Glutamatergic neuron (in vitro differentiated cells): Measurements from ENCODE around the gene CROCC2. TPM values are rescaled to one million over a fixed set of nuclear protein-coding genes. Genes with fewer than 3 reads are reported as not detected.
A peak's percentile ranks its signal among the peaks of the same experiment; 100 is the strongest.

Source experiments
- DNase-seq: peaks from one replicate; pipeline ENCODE4 v3.0.0; 2022
- H3K27ac Mint-ChIP-seq: one replicate; pipeline ENCODE4 v1.8.0; 2020; ENCODE audit warnings: mild to moderate bottlenecking, mixed read lengths, inconsistent platforms; ENCODE audit not compliant: unreplicated experiment
- H3K27me3 Mint-ChIP-seq: one replicate; pipeline ENCODE4 v1.8.0; 2020; ENCODE audit warnings: mild to moderate bottlenecking, moderate library complexity, mixed read lengths, inconsistent platforms; ENCODE audit not compliant: unreplicated experiment
- H3K36me3 Mint-ChIP-seq: one replicate; pipeline ENCODE4 v1.8.0; 2020; ENCODE audit warnings: mild to moderate bottlenecking, mixed read lengths, inconsistent platforms; ENCODE audit not compliant: unreplicated experiment
- H3K4me1 Mint-ChIP-seq: one replicate; pipeline ENCODE4 v1.8.0; 2020; ENCODE audit warnings: mild to moderate bottlenecking, low read depth, mixed read lengths, inconsistent platforms; ENCODE audit not compliant: unreplicated experiment
- H3K4me3 Mint-ChIP-seq: one replicate; pipeline ENCODE4 v1.8.0; 2020; ENCODE audit warnings: mild to moderate bottlenecking, mixed read lengths, inconsistent platforms; ENCODE audit not compliant: unreplicated experiment
- H3K9me3 Mint-ChIP-seq: one replicate; pipeline ENCODE4 v1.8.0; 2020; ENCODE audit warnings: mild to moderate bottlenecking, moderate library complexity, mixed read lengths, inconsistent platforms; ENCODE audit not compliant: unreplicated experiment
- CTCF ChIP-seq: fragments of 200-600 bp; sonication (generic); IDR thresholded peaks from one replicate; pipeline ENCODE4 v1.5.0; 2021; ENCODE audit not compliant: partially characterized antibody, unreplicated experiment
- total RNA-seq: library from RNA; stranded (reverse); fragmentation: NEBNext Ultra II Directional; extraction: Animal tissue kit (Norgen Biotek cat#: 25700); gene quantifications from one replicate; pipeline ENCODE4 v1.2.1, GENCODE V29; 2021; ENCODE audit not compliant: unreplicated experiment

CROCC2 gene
- total RNA-seq, 1 donor from 2014 or later = not detected

- no peaks in the 10 kb centered on the region for H3K9me3 Mint-ChIP-seq
- no peak for TF ChIP-seq CTCF
- H3K27me3 Mint-ChIP-seq = peaks cover 2% of the 10 kb centered on the region
- peaks cover under 1% of the 10 kb centered on the region for H3K4me1 Mint-ChIP-seq
- H3K27ac Mint-ChIP-seq = no peak overlapping the region
- no peak overlapping the region for H3K4me3 Mint-ChIP-seq
- DNase-seq = peak; percentile 14
- H3K36me3 Mint-ChIP-seq = no peaks in the 10 kb centered on the region
Measured at GRCh38 chr2:240886678-240887609, 19.2 kb upstream of the CROCC2 start.

- Mint-ChIP-seq H3K27me3 (peaks cover 2% of the 10 kb centered on the region), H3K4me3 (no peak overlapping the region), H3K36me3 (no peaks in the 10 kb centered on the region)
Measured at GRCh38 chr2:240887631-240888030, 18.5 kb upstream of the CROCC2 start.

DNA sequence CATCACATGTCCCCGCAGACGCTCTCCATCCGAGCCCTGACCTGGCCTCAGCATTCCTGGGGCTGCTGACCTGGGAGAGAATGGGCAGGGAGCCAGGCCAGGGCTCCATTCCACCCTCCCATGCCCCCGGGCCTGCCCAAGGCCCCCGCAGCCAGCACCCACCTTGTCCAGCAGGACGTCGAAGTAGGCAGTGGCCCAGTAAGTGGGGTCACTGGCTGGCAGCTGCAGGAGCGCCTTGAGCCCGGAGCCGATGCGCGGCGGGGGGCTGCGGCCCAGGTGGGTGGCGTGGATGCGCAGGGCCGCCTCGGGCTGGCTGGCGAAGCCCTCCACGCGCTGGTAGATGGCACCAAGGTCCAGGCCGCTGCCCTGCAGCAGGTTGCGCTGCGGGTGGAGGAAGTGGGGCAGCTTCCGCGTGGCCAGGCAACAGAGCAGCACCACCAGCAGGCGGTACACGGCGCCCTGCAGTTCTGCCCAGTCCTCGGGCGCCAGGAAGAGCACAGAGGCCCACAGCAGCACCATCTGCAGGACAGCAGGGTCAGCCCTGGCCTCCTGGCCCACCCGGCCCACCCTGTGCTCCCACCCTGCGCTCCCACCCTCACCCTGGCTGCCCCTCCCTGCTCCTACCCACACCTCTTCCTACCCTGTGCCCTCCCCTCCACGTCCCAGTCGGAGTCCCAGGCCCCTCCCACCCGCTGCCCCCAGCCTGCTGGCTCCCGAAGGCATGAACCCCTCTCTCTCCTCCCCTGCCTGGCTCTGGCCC is 17.8 kb upstream of the CROCC2 start:
- no peaks in the 10 kb centered on the region for H3K9me3 Mint-ChIP-seq
- DNase-seq = peak; percentile 14
- no peak for TF ChIP-seq CTCF
- H3K36me3 Mint-ChIP-seq = no peaks in the 10 kb centered on the region
- H3K4me3 Mint-ChIP-seq = no peak overlapping the region
- no peaks in the 10 kb centered on the region for H3K4me1 Mint-ChIP-seq
- H3K27ac Mint-ChIP-seq = no peak overlapping the region
- H3K27me3 Mint-ChIP-seq = peaks cover 2% of the 10 kb centered on the region

More at GRCh38 chr2:240887631-240888030, 18.5 kb upstream of the CROCC2 start:
- Mint-ChIP-seq H3K4me1 (no peaks in the 10 kb centered on the region), H3K27ac (no peak overlapping the region), H3K9me3 (no peaks in the 10 kb centered on the region)
- DNase-seq = no peak
- TF ChIP-seq CTCF = no peak

DNA sequence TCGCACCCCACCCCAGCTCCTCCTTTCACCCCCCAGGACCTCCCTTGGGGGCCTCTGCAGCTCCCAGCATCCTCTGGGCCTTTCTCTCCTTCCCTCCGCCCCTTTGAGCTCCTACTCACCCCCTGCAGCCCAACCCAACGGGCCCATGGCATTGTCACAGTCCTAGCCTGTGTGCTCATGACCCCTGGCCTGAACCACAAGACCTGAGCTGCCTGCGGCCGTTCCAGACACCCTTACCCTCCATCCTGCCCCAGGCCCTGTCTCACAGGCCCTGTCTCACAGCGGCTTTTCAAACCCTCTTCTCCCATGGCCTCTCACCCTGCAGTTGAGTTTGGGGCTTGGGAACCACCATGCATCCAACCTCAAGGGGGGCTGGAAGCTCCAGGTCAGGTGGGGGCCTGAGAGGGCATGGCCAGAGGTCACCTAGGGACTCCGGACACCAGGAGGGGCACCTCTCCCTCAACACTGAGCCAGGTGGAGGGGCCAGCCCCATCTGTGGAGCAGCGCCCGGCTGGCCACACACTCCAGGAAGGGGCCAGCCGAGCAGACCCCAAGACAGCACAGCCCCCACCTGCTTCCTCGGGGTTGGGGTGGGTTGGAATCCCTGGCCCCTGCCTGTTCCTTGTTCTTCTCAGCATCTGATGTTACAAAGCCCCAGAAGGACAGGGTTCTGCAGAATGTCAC is 17.1 kb upstream of the CROCC2 start:
- no peak overlapping the region for H3K4me3 Mint-ChIP-seq
- no peaks in the 10 kb centered on the region for H3K36me3 Mint-ChIP-seq
- peak; percentile 8 for DNase-seq
- H3K9me3 Mint-ChIP-seq = no peaks in the 10 kb centered on the region
- no peaks in the 10 kb centered on the region for H3K4me1 Mint-ChIP-seq
- no peak for TF ChIP-seq CTCF
- H3K27me3 Mint-ChIP-seq = peaks cover 2% of the 10 kb centered on the region
- H3K27ac Mint-ChIP-seq = no peak overlapping the region
